KOPT-K1 (cell line): ENCODE measurements around the gene GPRIN2.
"Not testable (repeated sequence)": the region's sequence is repeated elsewhere in the genome, so short reads cannot be mapped to it uniquely, and the experiment has no call there.

Experiments
- H3K27ac ChIP-seq: fragments of 200-600 bp; sonication (generic); 2 replicates; pipeline ENCODE4 v1.5.1; 2016; ENCODE audit warnings: antibody characterized with exemption, mild to moderate bottlenecking, low read depth, low read length; ENCODE audit not compliant: poor library complexity, severe bottlenecking
- H3K36me3 ChIP-seq: fragments of 200-600 bp; sonication (generic); 2 replicates; pipeline ENCODE4 v1.5.1; 2017; ENCODE audit warnings: antibody characterized with exemption, mild to moderate bottlenecking, low read length, moderate library complexity; ENCODE audit not compliant: insufficient read depth
- H3K9me3 ChIP-seq: fragments of 200-600 bp; sonication (generic); 2 replicates; pipeline ENCODE4 v1.5.1; 2017; ENCODE audit warnings: antibody characterized with exemption, low read length, mild to moderate bottlenecking; ENCODE audit not compliant: insufficient read depth, poor library complexity, severe bottlenecking

The GPRIN2 gene

DNA sequence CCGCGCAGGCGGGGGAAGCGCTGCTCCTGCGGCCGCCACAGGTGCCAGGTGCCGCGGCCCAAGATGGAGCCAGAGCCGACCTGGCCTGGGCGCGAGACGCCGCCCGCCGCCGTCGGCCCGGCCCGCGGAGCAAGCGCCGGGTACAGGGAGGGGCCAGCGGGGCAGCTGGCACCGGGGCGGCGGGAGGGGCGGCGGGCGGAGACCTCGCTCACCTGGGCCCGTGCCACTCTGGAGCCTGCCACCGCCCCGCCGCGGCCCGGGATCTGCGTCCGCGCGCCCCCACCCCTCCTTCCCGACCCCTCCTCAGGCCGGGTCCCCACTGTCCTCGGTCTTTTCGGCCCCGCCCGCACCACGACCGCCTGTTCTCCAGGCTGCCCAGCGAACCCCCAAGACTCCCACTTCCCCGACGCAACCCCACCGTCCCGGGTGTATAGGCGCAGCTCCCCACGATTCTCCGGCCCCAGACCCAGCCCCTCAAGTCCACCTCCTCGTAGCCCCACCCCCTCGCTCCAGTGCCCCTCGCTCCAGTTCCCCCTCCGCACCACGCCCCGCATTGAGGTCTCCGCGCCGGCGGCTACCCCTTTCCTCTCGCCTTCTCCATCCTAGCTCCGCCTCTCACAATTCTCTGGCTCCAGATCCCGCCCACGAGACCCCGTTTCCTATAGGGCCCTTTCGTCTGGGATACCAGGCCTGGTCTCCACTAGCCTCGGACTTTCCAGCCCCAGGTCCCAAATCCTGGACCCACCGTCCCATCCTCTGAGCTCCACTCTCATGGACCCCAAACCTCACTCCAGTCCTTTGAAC lies at the start of gene GPRIN2:
TSS of gene GPRIN2 (minus strand) at position 144 of the 804 bp plus-strand sequence. CDS start 5,922 bp downstream, outside the sequence.
- H3K36me3 ChIP-seq, result no peaks in the 10 kb centered on the region
- H3K9me3 ChIP-seq, result no peaks in the 10 kb centered on the region
- no peak within 1 kb of the TSS for H3K27ac ChIP-seq

DNA sequence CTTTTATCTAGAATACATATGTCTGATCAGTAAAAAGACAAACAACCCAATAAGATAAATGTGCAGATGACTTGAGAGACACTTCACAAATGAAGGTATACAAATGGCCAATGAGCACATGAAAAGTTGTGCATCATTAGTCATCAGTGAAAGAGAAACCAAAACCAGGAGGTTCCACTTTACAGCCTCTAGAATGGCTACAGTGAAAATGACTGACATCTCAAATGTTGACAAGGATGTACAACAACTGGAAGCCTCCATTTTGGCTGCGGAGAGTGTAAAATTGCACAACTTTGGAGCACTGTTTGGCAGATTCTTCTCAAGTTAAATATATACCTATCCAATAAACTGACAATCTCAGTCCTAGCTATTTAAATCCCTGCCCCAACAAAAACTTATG lies 44.1 kb upstream of the GPRIN2 start:
- H3K27ac ChIP-seq, H3K36me3 ChIP-seq, H3K9me3 ChIP-seq: not testable (repeated sequence)

DNA sequence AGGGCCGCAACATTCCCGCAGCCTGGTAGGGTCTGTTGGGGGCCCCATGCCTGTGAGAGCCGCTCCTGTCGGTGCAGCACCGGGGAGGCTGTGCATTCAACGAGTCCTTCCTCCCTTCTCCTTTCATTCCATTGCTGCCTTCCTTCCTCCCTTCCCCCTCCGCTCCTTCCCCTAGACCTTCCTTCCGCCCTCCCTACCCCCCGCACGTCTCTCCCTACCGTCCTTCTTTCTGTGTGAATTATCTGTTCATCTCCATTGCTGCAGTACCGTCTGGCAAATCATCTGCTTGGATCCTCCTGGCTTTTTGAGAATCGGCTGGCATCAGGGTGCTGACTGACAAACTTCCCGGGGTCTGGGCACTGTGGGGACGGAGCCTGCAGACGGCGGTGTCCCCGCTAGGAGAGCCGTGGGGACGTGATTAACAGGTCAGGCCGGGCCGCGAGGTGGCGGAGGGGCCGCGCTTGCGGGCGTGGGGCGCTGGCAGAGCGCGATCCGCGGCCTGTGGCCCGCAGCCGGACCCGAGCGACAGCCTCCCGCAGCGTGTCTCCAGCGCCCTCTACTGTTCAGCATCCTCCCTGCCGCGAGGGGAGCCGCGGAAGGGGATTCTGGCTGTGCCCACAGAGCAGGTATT lies 41.3 kb upstream of the GPRIN2 start:
- H3K9me3 ChIP-seq, H3K27ac ChIP-seq, H3K36me3 ChIP-seq: not testable (repeated sequence)

DNA sequence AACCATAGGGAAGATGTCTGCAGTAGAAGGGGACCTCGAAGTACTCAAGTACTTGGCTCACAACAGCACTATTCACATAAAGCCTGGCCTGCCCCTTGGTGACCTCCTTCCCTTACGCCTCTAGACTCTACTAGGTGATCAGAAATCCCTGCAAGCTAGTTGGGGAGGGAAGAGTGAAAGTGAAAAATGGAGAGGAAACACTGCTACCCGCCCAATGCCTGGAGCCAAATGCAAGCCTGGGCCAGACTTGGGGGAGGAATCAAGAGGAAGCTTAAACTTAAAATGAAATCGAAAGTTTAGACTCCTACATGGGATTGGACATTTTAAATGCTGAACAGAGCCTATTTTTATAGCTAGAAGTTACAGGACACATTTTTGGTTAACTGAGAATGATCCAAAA lies 40.1 kb upstream of the GPRIN2 start:
- H3K27ac ChIP-seq, H3K9me3 ChIP-seq, H3K36me3 ChIP-seq: not testable (repeated sequence)

DNA sequence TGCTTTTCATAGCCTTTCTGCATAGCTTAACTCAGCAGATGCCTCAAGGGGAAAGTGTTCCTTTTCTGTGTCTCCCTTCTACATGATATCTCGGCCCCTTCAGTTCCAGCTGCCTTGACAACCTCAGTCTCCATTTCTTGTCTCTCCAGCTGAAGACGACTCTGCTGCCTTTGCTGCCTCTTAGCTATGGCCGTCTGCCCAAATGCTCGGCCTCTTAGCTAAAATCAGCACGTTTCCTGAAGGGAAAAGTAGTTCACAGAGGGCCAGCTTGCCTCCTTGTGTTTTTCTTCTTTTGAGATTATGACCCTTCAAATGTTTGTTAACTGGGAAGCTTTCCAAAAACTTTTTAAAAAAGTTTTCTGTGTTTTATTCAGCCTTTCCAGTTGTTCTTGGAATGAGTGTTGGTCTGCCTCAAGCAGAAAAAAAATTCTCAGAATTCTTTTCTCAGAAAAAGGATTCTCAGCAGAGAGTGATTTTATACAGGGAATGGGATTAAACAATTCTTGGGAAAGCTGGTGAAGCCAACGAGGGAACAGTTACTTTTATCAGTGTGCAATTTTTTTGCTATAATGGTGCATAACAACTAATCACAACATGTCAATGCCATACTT lies 38.1 kb upstream of the GPRIN2 start:
- not testable (repeated sequence) for H3K9me3 ChIP-seq, H3K27ac ChIP-seq, H3K36me3 ChIP-seq

DNA sequence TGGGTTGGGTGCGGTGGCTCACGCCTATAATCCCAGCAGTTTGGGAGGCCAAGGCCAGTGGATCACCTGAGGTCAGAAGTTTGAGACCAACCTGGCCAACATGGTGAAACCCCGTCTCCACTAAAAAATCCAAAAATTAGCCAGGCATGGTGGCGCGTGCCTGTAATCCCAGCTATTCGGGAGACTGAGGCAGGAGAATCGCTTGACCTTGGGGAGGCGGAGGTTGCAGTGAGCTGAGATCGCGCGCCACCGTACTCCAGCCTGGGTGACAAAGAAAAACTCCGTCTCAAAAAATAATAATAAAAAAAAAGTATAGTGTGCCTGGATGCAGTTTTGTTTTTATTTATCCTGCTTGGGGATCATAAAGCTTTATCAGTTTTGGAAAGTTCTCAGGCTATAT lies 36.8 kb upstream of the GPRIN2 start:
- H3K9me3 ChIP-seq, H3K36me3 ChIP-seq, H3K27ac ChIP-seq: not testable (repeated sequence)

DNA sequence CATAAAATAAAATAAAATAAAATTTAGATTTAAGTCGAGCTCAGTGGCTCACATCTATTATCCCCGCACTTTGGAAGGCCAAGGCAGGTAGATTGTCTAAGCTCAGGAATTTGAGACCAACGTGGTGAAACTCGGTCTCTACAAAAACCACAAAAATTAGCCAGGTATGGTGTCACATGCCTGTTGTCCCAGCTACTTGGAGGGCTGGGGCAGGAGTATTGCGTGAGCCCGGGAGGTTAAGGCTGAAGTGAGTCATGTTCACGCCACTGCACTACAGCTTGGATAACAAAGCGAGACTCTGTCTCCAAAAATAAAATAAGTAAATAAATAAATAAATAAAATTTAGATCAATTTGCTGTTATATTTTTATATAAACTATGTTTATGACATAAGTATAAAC lies 34.6 kb upstream of the GPRIN2 start:
- H3K36me3 ChIP-seq, H3K9me3 ChIP-seq, H3K27ac ChIP-seq: not testable (repeated sequence)

DNA sequence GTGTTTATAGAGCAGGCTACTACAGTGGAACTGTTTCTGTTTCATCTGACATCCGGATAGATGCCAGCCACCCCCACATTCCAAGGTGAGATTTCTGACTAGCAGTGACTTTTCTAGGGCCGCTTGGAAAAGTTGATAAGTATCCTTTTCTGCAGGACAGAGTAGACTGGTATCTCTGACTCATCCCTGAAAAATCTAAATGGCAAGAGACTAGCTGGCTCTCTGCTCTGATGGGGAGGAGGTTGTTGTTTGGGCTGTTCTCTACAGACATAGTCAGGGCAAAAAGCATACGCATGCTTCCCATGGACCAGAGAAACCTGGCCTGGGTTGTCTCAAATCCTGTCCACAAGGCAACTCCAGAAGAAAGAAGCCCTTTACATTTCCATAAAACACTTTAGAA lies 33.1 kb upstream of the GPRIN2 start:
- not testable (repeated sequence) for H3K36me3 ChIP-seq, H3K27ac ChIP-seq, H3K9me3 ChIP-seq

DNA sequence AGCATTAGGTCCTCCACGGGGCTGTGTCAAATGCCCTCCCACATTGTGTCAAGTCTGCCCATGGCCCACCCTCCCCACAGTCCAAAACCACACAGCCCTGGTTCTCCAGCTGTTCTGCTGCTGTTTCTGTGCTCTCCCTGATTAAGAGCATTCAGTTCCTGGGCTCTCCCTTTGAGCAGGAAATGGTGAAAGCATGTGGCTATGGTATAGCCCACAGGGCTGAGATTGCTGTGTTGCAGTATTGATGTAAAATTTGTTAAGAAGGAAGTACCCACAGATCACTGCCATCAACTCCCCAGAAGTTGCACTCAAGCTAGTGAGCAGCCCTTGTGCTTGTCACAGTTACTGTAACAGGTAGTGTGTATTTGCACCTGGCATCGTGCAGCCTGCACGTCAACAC lies 31.8 kb upstream of the GPRIN2 start:
- not testable (repeated sequence) for H3K27ac ChIP-seq, H3K9me3 ChIP-seq, H3K36me3 ChIP-seq

DNA sequence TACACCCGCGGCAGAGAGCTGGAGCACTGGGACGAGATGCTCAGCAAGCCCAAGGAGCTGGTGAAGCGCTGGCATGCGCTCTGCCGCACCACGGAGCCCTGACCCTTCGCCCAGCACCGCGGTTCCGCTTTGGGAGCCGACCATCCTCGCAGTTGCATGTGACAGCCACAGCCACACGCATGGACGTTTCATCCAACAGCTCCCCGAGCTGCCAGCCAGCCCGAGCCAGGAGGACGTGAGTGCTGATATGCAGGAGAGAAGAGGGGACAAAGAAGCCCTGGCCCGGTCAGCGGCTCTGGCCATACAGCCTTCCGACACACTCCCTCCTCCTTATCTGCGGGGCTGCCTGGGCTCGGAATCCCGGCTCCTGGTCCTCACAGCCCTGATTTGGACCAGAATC lies 31.1 kb upstream of the GPRIN2 start:
- H3K9me3 ChIP-seq, H3K36me3 ChIP-seq, H3K27ac ChIP-seq: not testable (repeated sequence)

DNA sequence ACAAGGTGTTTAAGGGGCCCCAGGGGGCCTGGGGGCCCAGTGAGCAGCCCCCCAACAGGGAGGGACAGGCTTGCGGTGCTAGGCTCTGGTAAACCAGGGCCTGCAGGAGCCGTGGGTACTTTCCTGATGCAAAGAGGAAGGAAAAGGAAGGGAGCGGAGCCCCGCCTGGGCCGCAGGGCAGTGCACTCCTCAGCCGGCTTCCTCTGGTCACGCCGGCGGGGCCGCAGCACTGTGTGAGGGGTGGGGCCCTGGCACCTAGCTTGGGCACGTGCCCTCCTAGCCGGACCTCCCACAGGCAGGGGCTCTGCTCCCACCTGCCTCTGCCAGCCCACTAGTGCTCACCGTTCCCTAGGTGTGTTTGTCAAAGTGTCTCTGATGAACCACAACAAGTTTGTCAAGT lies 28.8 kb upstream of the GPRIN2 start:
- H3K27ac ChIP-seq, H3K9me3 ChIP-seq, H3K36me3 ChIP-seq: not testable (repeated sequence)

DNA sequence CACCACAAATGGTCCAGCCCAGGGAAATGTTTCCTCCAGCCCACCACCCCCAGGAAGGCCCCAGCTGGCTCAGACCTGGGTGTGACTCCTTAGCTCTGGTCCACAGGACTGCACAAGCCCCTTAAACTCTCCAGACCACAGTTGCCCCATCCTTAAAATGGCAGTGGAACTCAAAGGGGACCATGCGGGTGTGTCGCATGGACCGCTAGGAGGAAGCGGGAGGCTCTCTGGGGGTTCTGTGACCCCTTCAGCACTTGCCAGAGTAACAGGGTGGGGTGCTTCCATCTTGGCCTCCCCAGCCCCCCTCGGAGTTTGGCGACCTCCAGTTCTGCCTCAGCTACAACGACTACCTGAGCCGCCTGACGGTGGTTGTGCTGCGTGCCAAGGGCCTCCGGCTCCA lies 27.7 kb upstream of the GPRIN2 start:
- not testable (repeated sequence) for H3K36me3 ChIP-seq, H3K27ac ChIP-seq, H3K9me3 ChIP-seq

DNA sequence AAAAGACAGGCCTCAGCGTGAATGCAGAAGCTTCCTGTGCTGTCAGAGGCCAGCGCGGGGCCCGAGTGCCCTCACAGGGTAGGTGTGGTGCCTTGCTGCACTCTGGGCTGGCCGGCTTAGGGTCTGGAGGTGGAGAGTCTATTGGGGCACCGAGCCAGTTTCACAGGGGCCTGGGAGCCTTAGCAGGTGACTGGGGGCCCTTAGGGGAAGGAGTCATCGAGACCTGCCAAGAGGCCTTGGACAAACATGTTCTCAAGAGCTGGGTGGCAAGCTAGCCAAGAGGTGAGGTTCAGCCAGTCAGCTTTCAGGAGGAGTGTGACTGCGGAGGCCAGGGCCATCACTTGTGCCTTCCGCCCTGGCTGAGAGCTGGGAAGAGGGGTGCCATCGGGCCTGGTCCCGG lies 26.1 kb upstream of the GPRIN2 start:
- not testable (repeated sequence) for H3K27ac ChIP-seq, H3K9me3 ChIP-seq, H3K36me3 ChIP-seq

DNA sequence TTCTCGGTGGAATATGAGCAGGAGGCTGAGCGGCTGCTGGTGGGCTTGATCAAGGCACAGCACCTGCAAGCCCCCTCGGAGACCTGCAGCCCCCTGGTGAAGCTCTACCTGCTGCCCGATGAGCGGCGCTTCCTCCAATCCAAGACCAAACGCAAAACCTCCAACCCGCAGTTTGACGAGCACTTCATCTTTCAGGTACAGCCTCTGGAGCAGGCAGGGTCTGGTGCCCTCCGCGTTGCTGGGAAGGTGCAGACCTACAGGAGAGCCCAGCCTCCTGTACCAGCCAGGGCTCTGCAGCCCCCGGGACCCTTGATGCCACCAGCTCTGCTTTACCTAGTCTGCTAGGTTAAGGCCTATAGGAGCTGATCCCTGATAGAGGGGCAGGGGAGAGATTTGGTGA lies 25.5 kb upstream of the GPRIN2 start:
- not testable (repeated sequence) for H3K36me3 ChIP-seq, H3K9me3 ChIP-seq, H3K27ac ChIP-seq

DNA sequence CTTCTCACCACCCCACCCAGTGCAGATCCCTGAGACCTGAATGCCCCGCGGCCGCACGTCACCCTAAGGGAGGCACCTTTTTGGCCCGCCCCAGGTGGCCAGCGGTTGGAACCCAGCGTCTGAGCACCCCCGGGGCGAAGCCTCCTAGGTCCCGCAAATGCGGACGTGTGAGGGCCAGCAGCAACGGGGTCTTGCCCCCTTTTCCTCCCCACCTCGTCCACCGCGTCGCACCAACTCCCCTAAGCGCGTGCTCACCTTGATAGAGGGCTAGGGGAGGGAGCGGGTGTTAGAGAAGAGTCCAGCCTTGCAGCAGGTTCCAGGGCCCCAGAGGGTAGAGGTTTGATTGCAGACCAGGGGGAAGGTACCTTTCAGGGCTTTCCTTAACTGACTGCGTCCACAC lies 22.9 kb upstream of the GPRIN2 start:
- not testable (repeated sequence) for H3K36me3 ChIP-seq, H3K27ac ChIP-seq, H3K9me3 ChIP-seq
